Mesenchymal stem cell (in vitro differentiated cells and primary cell): Measurements from ENCODE around the gene ARMC3.
"Not testable (repeated sequence)": the region's sequence is repeated elsewhere in the genome, so short reads cannot be mapped to it uniquely, and the experiment has no call there.

Experiments
- DNase-seq: peaks from one replicate; pipeline ENCODE4 v3.0.0-alpha.2; 2013
- H2AFZ ChIP-seq: one replicate; pipeline ENCODE4 v1.6.1; 2013; ENCODE audit warnings: low read depth, mild to moderate bottlenecking, control low read depth, inconsistent platforms, low read length, moderate library complexity
- H2AK5ac ChIP-seq: 2 replicates; pipeline ENCODE4 v1.6.1; 2013; ENCODE audit warnings: low read length, moderate library complexity, mild to moderate bottlenecking, inconsistent platforms; ENCODE audit not compliant: severe bottlenecking
- H2BK120ac ChIP-seq: one replicate; pipeline ENCODE4 v1.6.1; 2013; ENCODE audit warnings: low read depth, mild to moderate bottlenecking, inconsistent platforms, low read length, moderate library complexity
- H2BK12ac ChIP-seq, 2 experiments: one replicate each; pipeline ENCODE4 v1.6.1; 2013; ENCODE audit warnings: inconsistent platforms in 2 of 2, low read length in 2 of 2, mild to moderate bottlenecking in 2 of 2, moderate library complexity in 2 of 2, control low read depth in 1 of 2
- H2BK15ac ChIP-seq: one replicate; pipeline ENCODE4 v1.6.1; 2013; ENCODE audit warnings: mild to moderate bottlenecking, low read depth, inconsistent platforms; ENCODE audit not compliant: poor library complexity, severe bottlenecking
- H2BK5ac ChIP-seq: 2 replicates; pipeline ENCODE4 v1.6.1; 2013; ENCODE audit warnings: low read depth, mild to moderate bottlenecking, low read length, control low read depth, inconsistent platforms; ENCODE audit not compliant: poor library complexity, severe bottlenecking
- H3K14ac ChIP-seq, 2 experiments: one replicate each; pipeline ENCODE4 v1.6.1; 2013; ENCODE audit warnings: inconsistent platforms in 2 of 2, low read length in 2 of 2, control low read depth in 1 of 2, mild to moderate bottlenecking in 1 of 2, moderate library complexity in 1 of 2
- H3K18ac ChIP-seq, 2 experiments: one replicate each; pipeline ENCODE4 v1.6.1; 2013; ENCODE audit warnings: inconsistent platforms in 2 of 2, low read length in 2 of 2, control low read depth in 1 of 2, low read depth in 1 of 2, mild to moderate bottlenecking in 1 of 2
- H3K23ac ChIP-seq, 2 experiments: one replicate each; pipeline ENCODE4 v1.6.1; 2013; ENCODE audit warnings: inconsistent platforms in 2 of 2, low read length in 2 of 2, mild to moderate bottlenecking in 2 of 2, moderate library complexity in 2 of 2, control low read depth in 1 of 2
- H3K27ac ChIP-seq: 2 replicates; pipeline ENCODE4 v1.5.1; 2013; ENCODE audit warnings: mild to moderate bottlenecking, moderate library complexity, low read length, control low read depth, inconsistent platforms; ENCODE audit not compliant: poor library complexity, severe bottlenecking
- H3K27me3 ChIP-seq, 2 experiments: 2 replicates each; pipeline versions ENCODE4 v1.6.1 to v1.7.0; 2013; ENCODE audit warnings: low read length in 2 of 2, mild to moderate bottlenecking in 2 of 2, moderate library complexity in 2 of 2, control low read depth in 1 of 2, inconsistent platforms in 1 of 2; ENCODE audit not compliant: control insufficient read depth in 1 of 2, insufficient read depth in 1 of 2
- H3K36me3 ChIP-seq, 2 experiments: 2 replicates each; pipeline versions ENCODE4 v1.6.1 to v1.7.0; 2013; ENCODE audit warnings: low read length in 2 of 2, control low read depth in 1 of 2, inconsistent platforms in 1 of 2, low read depth in 1 of 2, mild to moderate bottlenecking in 1 of 2; ENCODE audit not compliant: insufficient read depth in 2 of 2, control insufficient read depth in 1 of 2
- H3K4ac ChIP-seq, 2 experiments: one replicate each; pipeline ENCODE4 v1.6.1; 2013; ENCODE audit warnings: inconsistent platforms in 2 of 2, low read length in 2 of 2, mild to moderate bottlenecking in 2 of 2, moderate library complexity in 2 of 2, control low read depth in 1 of 2, low read depth in 1 of 2
- H3K4me1 ChIP-seq: 2 replicates; pipeline ENCODE4 v1.6.1; 2013; ENCODE audit warnings: low read depth, low read length, control low read depth; ENCODE audit not compliant: control insufficient read depth, insufficient read depth
- H3K4me2 ChIP-seq: 2 replicates; pipeline ENCODE4 v1.6.1; 2013; ENCODE audit warnings: low read length, mild to moderate bottlenecking, inconsistent platforms; ENCODE audit not compliant: poor library complexity, severe bottlenecking
- H3K4me3 ChIP-seq, 2 experiments: 2 replicates each; pipeline versions ENCODE4 v1.5.1 to v1.7.0; 2013; ENCODE audit warnings: low read length in 2 of 2, mild to moderate bottlenecking in 2 of 2, control low read depth in 1 of 2, low read depth in 1 of 2; ENCODE audit not compliant: insufficient read depth in 1 of 2
- H3K79me1 ChIP-seq: replicated peaks from 2 replicates; pipeline ENCODE4 v1.6.1; 2013; ENCODE audit warnings: mild to moderate bottlenecking, control low read depth, low read length, inconsistent platforms; ENCODE audit not compliant: poor library complexity, severe bottlenecking
- H3K9ac ChIP-seq: 2 replicates; pipeline ENCODE4 v1.7.0; 2013; ENCODE audit warnings: mild to moderate bottlenecking, low read length, moderate library complexity
- H3K9me3 ChIP-seq: 2 replicates; pipeline ENCODE4 v1.7.0; 2013; ENCODE audit warnings: mild to moderate bottlenecking, low read length; ENCODE audit not compliant: control insufficient read depth
- H4K8ac ChIP-seq: one replicate; pipeline ENCODE4 v1.6.1; 2013; ENCODE audit warnings: inconsistent platforms, mild to moderate bottlenecking, low read length, moderate library complexity
- H4K91ac ChIP-seq: one replicate; pipeline ENCODE4 v1.6.1; 2013; ENCODE audit warnings: mild to moderate bottlenecking, low read length, inconsistent platforms
- WGBS: methylation state at CpG from one replicate; pipeline ENCODE4 v1.1.7; 2013; ENCODE audit warnings: mixed read lengths; 5-methylcytosine and 5-hydroxymethylcytosine counted together

The ARMC3 gene

DNA sequence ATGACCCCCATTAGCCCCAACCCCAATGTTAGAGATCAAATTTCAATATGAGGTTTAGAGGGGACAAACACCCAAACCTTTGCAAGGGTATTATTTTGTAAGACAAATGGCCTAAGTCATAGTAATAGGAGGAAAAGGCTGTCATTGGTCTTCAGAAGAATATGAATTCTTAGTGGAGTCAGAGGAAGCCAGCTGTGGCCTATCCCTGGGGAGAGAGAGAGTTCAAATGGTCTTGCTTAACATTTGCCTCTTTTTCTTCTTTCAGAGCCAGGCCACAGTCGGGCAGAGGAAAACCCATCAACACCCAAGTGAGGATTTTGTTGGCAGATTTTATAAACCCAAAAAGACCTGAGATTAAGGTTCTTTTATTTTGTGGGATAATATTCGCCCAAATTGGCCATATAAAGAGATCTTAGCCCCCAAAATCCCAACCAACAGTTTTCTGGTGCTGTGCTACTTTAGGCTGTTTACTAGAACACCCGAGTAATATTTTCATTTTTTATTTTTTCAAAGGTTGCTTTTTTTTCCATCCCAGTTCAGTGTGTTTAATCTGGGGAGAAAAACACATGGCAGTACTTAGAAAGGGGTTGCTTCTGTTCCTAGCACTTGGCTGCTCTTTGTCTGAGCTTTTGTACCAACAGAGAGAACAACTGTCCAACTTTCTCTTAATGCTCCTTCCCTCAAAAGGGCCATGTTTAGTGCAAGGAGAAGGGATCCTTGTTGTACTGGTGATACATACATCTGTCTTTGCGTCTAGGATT lies 26.8 kb upstream of the ARMC3 start:
- Histone ChIP-seq H3K4me1 (no peaks in the 10 kb centered on the region), H2BK12ac (no peak overlapping the region), H3K36me3 (no peaks in the 10 kb centered on the region), H4K91ac (no peak overlapping the region), H3K18ac (no peak overlapping the region), H3K23ac (no peak overlapping the region), H2BK15ac (no peak overlapping the region), H4K8ac (no peak overlapping the region), H3K27ac (no peak overlapping the region), H3K9ac (no peak overlapping the region), H2AFZ (no peak overlapping the region), H3K4me2 (no peak overlapping the region), H2AK5ac (no peak overlapping the region), H3K4me3 (no peak overlapping the region), H3K14ac (no peak overlapping the region), H3K4ac (no peak overlapping the region), H3K79me1 (no peaks in the 10 kb centered on the region), H2BK5ac (no peak overlapping the region), H3K27me3 (no peaks in the 10 kb centered on the region), H2BK120ac (no peak overlapping the region), H3K9me3 (peaks cover 7% of the 10 kb centered on the region)
- no peak for DNase-seq
- no CpG with 5 or more reads among the region's 4 CpGs for WGBS

GRCh38 chr10:22902147-22902546 lies 25.7 kb upstream of the ARMC3 start:
- not testable (repeated sequence) for H3K23ac ChIP-seq, H2AK5ac ChIP-seq, H2BK5ac ChIP-seq, H3K4ac ChIP-seq, H3K4me2 ChIP-seq, H3K9ac ChIP-seq, H3K4me1 ChIP-seq, DNase-seq, H3K4me3 ChIP-seq, H3K9me3 ChIP-seq, H3K27ac ChIP-seq, H2AFZ ChIP-seq, H3K36me3 ChIP-seq, H3K79me1 ChIP-seq, H4K91ac ChIP-seq, H3K27me3 ChIP-seq, H3K14ac ChIP-seq, H4K8ac ChIP-seq, H2BK12ac ChIP-seq, H2BK15ac ChIP-seq, H2BK120ac ChIP-seq, H3K18ac ChIP-seq
- no CpG with 5 or more reads among the region's 3 CpGs for WGBS

DNA sequence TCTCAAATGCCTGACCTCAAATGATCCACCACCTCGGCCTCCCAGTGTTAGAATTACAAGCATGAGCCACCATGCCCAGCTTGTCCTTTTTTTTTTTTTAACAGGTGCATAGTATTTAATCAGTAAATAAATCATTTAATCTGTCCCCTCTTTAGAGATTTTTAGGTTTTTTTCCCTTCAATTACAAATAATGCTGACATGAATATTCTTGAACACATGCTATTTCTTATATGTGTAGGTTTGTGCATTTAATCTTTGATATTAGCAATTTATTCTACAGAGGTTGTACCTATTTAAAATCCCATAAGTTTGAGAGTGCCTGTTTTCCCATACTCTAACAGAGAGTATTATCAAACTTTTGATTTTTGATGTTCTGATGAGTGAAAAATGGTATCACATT lies 24.2 kb upstream of the ARMC3 start:
- no peaks in the 10 kb centered on the region for H3K79me1 ChIP-seq
- no peak overlapping the region for H3K27ac ChIP-seq
- no peak overlapping the region for H2BK12ac ChIP-seq
- DNase-seq = no peak
- H2BK120ac ChIP-seq = no peak overlapping the region
- no peak overlapping the region for H2AFZ ChIP-seq
- H3K27me3 ChIP-seq = no peaks in the 10 kb centered on the region
- H3K36me3 ChIP-seq = no peaks in the 10 kb centered on the region
- no peak overlapping the region for H2BK15ac ChIP-seq
- no peak overlapping the region for H3K23ac ChIP-seq
- no peak overlapping the region for H4K91ac ChIP-seq
- no peak overlapping the region for H3K4me2 ChIP-seq
- H3K9me3 ChIP-seq = peaks cover 10% of the 10 kb centered on the region
- no peaks in the 10 kb centered on the region for H3K4me1 ChIP-seq
- no CpG with 5 or more reads among the region's 1 CpG for WGBS
- no peak overlapping the region for H3K14ac ChIP-seq
- no peak overlapping the region for H3K18ac ChIP-seq
- H3K9ac ChIP-seq = no peak overlapping the region
- no peak overlapping the region for H2AK5ac ChIP-seq
- H3K4ac ChIP-seq = no peak overlapping the region
- no peak overlapping the region for H3K4me3 ChIP-seq
- no peak overlapping the region for H2BK5ac ChIP-seq
- no peak overlapping the region for H4K8ac ChIP-seq

DNA sequence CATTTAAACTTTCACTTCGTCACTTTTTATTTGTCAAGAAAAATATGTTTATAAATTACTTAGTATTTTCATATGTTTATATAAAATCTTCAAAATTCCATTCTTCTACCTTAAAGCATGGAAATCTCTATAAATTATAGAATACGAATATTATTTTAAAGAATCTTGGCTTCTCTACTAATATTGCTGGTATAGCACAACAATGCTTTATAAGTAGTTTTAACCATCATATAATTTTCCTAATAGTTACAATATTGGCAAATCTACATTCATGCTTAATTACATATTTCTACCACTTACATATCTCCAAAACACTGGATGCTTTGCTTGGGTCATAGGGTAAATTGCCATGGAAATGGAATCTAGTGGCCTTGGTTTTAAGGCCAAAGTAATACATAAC lies 21.1 kb upstream of the ARMC3 start:
- H3K4me3 ChIP-seq = no peak overlapping the region
- H2AFZ ChIP-seq = no peak overlapping the region
- no peak overlapping the region for H3K27ac ChIP-seq
- no peak overlapping the region for H3K9ac ChIP-seq
- no peak overlapping the region for H3K23ac ChIP-seq
- H3K18ac ChIP-seq = no peak overlapping the region
- no peak overlapping the region for H2BK15ac ChIP-seq
- H3K27me3 ChIP-seq = no peaks in the 10 kb centered on the region
- no peak overlapping the region for H3K4ac ChIP-seq
- H2BK12ac ChIP-seq = no peak overlapping the region
- no peak overlapping the region for H3K4me2 ChIP-seq
- H3K9me3 ChIP-seq = peaks cover 3% of the 10 kb centered on the region
- no peak overlapping the region for H4K91ac ChIP-seq
- no peak for DNase-seq
- H3K36me3 ChIP-seq = no peaks in the 10 kb centered on the region
- no peak overlapping the region for H3K14ac ChIP-seq
- no peaks in the 10 kb centered on the region for H3K79me1 ChIP-seq
- H2BK5ac ChIP-seq = no peak overlapping the region
- H2BK120ac ChIP-seq = no peak overlapping the region
- no peak overlapping the region for H4K8ac ChIP-seq
- WGBS = no CpG with 5 or more reads among the region's 2 CpGs
- no peaks in the 10 kb centered on the region for H3K4me1 ChIP-seq
- H2AK5ac ChIP-seq = no peak overlapping the region
